Measurements from ENCODE around the gene PGBD2.

DNA sequence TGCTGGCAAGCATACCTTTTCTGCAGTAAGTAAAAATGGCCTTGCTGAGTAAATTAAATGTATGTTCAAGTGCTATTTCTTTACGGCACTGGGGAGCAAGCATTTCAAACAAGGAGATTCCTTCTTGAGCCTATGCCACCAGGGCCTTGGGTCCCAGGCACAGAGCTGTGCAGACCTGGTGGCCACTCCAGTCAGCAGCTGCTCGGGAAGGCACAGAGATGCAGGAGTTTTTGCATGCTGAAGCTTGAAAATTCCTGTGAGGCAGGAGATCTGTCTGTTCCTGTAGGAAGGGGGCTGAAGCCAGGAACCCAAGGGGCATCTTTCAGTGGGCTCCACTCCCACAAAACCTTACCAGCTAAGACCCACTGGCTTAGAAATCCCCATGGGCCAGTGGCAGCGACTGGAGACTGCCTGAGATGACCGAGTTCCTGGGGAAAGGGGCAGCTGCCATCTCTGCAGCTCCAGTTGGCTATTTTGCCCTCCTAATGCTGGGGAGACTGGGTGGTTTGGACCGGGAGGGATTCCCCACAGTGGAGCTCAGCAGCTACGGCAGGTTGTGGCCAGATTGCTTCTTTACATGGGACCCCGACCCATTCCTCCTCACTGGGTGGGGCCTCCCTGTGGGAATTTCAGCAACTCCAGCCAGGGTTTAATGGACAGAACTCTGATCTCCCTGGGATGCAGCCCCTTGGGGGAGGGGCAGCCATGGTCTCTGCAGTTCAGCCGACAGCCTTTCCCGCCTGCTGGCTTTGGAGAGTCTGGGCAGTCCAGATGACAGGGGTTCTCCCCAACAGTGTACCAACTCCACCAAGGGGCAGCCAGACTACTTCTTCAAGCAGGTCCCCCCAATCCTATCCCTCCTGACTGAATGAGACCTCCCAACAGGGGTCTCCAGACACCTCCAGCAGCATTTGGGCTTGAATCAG lies 8.4 kb upstream of the PGBD2 start:
- TF ChIP-seq POLR2A (IDR thresholded peaks at IDR 0.05): no peak
- TF ChIP-seq, protein P1, sequence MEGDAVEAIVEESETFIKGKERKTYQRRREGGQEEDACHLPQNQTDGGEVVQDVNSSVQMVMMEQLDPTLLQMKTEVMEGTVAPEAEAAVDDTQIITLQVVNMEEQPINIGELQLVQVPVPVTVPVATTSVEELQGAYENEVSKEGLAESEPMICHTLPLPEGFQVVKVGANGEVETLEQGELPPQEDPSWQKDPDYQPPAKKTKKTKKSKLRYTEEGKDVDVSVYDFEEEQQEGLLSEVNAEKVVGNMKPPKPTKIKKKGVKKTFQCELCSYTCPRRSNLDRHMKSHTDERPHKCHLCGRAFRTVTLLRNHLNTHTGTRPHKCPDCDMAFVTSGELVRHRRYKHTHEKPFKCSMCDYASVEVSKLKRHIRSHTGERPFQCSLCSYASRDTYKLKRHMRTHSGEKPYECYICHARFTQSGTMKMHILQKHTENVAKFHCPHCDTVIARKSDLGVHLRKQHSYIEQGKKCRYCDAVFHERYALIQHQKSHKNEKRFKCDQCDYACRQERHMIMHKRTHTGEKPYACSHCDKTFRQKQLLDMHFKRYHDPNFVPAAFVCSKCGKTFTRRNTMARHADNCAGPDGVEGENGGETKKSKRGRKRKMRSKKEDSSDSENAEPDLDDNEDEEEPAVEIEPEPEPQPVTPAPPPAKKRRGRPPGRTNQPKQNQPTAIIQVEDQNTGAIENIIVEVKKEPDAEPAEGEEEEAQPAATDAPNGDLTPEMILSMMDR (IDR thresholded peaks at IDR 0.05): no peak
